ENCODE data around the gene ARL11.

The ARL11 gene

GRCh38 chr13:49679246-49679645 is 50.9 kb downstream of the ARL11 start:
- no peak; the same call in 1 of the 2 replicates for TF ChIP-seq CTCF (IDR thresholded peaks at IDR 0.05; ENCODE audit: borderline replicate concordance, insufficient read depth, low read depth, low read length)
- H3K4me3 ChIP-seq (ENCODE audit: low read depth, low read length) = no peak overlapping the region

- TF ChIP-seq CTCF (IDR thresholded peaks at IDR 0.05; ENCODE audit: borderline replicate concordance, insufficient read depth, low read depth, low read length) = no peak
- H3K4me3 ChIP-seq (ENCODE audit: low read depth, low read length) = no peak overlapping the region
Observed at GRCh38 chr13:49681842-49682435, 53.6 kb downstream of the ARL11 start.
